MG63 (cell line): ENCODE measurements around the gene NUP50. TPM values are rescaled to one million over a fixed set of nuclear protein-coding genes. Genes with fewer than 3 reads are reported as not detected.

Source experiments
- DNase-seq: peaks from one replicate; pipeline ENCODE4 v3.0.0-alpha.2; 2020
- H3K27me3 ChIP-seq: fragments of 250-450 bp; sonication (Bioruptor Pico); 2 replicates; pipeline ENCODE4 v1.5.1; 2020; ENCODE audit warnings: mild to moderate bottlenecking, moderate library complexity
- H3K36me3 ChIP-seq: fragments of 250-450 bp; sonication (Bioruptor Pico); 2 replicates; pipeline ENCODE4 v1.5.1; 2020; ENCODE audit warnings: mild to moderate bottlenecking, moderate library complexity
- H3K4me3 ChIP-seq: fragments of 250-450 bp; sonication (Bioruptor Pico); 2 replicates; pipeline ENCODE4 v1.5.1; 2020; ENCODE audit warnings: mild to moderate bottlenecking, moderate library complexity
- H3K9me3 ChIP-seq: fragments of 250-450 bp; sonication (Bioruptor Pico); 2 replicates; pipeline ENCODE4 v1.5.1; 2020; ENCODE audit warnings: mild to moderate bottlenecking, moderate library complexity
- total RNA-seq: library from RNA; depleted of rRNA; stranded (reverse); fragments of >200 nt; shearing (Covaris generic); gene quantifications from 2 replicates; pipeline ENCODE4 v1.2.3, GENCODE V29; 2014; ENCODE audit warnings: low replicate concordance

NUP50 gene
- total RNA-seq, 1 experiment from 2014 or later = 32.6 TPM

- DNase-seq = no peak
- H3K9me3 ChIP-seq = no peaks in the 10 kb centered on the region
- no peaks in the 10 kb centered on the region for H3K27me3 ChIP-seq
- peaks cover 74% of the 10 kb centered on the region for H3K36me3 ChIP-seq
- H3K4me3 ChIP-seq = no peak overlapping the region
Observed at GRCh38 chr22:45151503-45151902, 12.2 kb upstream of the NUP50 start.

DNA sequence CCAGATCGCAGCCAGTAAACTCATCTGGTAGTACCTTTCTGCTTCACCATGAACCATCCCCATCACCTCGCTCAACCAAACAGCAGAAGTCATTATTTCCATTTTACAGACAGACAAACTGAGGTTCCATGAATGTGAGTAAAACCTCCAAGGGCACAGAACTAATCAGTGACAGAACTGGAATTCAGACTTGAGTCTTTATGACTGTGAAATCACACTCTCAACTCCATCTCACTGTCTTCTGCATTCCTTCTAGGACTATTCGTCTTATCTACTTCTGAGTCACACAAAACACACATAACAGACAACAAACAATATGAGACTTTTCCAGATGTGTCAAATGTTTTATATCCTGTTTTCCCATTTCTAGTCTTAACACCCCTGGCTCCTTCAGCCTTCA, 9.3 kb upstream of the NUP50 start:
- Histone ChIP-seq H3K9me3 (no peaks in the 10 kb centered on the region), H3K36me3 (peaks cover 68% of the 10 kb centered on the region)
- no peak for DNase-seq

GRCh38 chr22:45155050-45155840, 8.5 kb upstream of the NUP50 start:
- H3K36me3 ChIP-seq = peaks cover 67% of the 10 kb centered on the region
- no peaks in the 10 kb centered on the region for H3K9me3 ChIP-seq
- DNase-seq = no peak
- no peak overlapping the region for H3K4me3 ChIP-seq
- H3K27me3 ChIP-seq = no peaks in the 10 kb centered on the region

More for the DNA sequence above, 9.3 kb upstream of the NUP50 start:
- H3K27me3 ChIP-seq = no peaks in the 10 kb centered on the region
- H3K4me3 ChIP-seq = no peak overlapping the region

DNA sequence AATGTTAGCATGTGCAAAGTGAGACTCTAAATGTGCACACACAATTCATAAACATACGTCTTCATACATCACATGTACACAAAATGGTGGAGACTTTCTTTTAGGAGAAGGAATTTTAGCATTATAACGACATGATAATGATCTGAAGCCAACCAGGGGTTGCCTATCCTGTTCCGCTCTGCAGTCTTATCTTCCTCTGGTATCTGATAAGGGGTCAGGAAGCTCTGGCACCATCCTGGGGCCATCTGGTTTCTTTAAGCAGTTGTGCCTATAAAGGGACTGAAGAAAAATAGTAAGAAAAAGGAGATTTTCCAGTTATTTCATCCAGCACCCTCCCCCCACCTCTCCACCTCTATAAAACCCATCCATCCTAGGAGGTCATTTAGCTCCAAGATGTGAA, 5.8 kb upstream of the NUP50 start:
- H3K27me3 ChIP-seq = no peaks in the 10 kb centered on the region
- DNase-seq = no peak
- H3K4me3 ChIP-seq = no peak overlapping the region
- peaks cover 54% of the 10 kb centered on the region for H3K36me3 ChIP-seq
- H3K9me3 ChIP-seq = no peaks in the 10 kb centered on the region

DNA sequence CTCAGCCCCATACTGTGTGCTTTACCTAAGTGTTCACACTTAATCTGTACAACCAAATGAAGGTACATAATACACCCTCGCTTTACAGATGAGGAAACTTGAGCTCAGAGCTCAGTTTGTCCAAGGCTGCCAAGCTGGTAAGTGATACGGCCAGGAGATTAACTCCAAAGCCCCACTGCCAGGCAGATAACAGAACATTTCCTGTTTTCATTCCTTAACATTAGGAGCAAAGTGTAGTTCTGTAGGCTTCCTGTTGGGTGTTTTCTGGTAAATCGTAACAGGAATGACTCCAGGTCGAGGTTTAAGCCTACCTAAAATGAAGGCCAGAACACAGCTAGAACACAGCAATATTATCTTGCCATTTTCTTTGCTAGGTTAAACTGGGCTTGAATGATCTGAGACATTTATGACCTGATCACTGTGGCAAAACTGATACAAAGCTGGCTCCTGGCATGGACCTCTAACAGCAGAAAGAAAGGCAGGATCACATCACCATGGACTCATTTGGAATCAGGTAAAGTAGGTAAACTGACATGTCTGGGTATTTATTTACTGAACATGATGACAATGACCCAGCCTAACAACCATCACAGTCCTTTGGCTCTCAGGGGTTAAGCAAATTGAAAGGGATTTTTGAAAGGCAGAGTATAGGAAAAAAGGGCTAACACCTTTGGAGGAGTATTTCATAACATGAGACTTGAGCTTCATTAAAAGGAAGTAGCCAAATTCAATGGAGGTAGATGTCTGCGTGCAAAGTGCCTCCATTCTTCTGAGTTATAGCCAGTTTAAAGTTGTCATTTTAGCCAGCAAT, 3.9 kb upstream of the NUP50 start:
- Histone ChIP-seq H3K4me3 (no peak overlapping the region), H3K9me3 (no peaks in the 10 kb centered on the region), H3K36me3 (peaks cover 41% of the 10 kb centered on the region), H3K27me3 (no peaks in the 10 kb centered on the region)
- peak; percentile 15 for DNase-seq

GRCh38 chr22:45162531-45162930, 1.2 kb upstream of the NUP50 start:
- no peak for DNase-seq
- Histone ChIP-seq H3K9me3 (no peaks in the 10 kb centered on the region), H3K27me3 (no peaks in the 10 kb centered on the region), H3K4me3 (peak overlapping the region; percentile 88), H3K36me3 (peaks cover 39% of the 10 kb centered on the region)

DNA sequence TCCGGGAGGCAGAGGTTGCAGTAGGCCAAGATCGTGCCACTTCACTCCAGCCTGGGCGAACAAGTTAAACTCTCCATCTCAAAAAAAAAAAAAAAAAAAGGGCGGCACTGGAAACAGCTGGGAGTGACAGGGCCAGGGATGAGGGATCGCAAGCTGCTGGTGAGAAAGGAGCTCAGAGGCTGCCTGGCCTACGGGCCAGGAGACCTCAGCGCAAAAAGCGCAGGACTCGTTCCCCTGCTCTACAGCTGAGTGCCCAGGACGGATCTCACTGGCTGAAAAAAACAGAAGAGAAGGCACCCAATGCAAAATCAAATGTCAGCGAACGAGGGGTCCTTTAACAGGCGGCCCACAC, 650 bp upstream of the NUP50 start:
- Histone ChIP-seq H3K4me3 (peak overlapping the region; percentile 88), H3K36me3 (peaks cover 37% of the 10 kb centered on the region), H3K27me3 (no peaks in the 10 kb centered on the region), H3K9me3 (no peaks in the 10 kb centered on the region)
- peak; percentile 27 for DNase-seq

DNA sequence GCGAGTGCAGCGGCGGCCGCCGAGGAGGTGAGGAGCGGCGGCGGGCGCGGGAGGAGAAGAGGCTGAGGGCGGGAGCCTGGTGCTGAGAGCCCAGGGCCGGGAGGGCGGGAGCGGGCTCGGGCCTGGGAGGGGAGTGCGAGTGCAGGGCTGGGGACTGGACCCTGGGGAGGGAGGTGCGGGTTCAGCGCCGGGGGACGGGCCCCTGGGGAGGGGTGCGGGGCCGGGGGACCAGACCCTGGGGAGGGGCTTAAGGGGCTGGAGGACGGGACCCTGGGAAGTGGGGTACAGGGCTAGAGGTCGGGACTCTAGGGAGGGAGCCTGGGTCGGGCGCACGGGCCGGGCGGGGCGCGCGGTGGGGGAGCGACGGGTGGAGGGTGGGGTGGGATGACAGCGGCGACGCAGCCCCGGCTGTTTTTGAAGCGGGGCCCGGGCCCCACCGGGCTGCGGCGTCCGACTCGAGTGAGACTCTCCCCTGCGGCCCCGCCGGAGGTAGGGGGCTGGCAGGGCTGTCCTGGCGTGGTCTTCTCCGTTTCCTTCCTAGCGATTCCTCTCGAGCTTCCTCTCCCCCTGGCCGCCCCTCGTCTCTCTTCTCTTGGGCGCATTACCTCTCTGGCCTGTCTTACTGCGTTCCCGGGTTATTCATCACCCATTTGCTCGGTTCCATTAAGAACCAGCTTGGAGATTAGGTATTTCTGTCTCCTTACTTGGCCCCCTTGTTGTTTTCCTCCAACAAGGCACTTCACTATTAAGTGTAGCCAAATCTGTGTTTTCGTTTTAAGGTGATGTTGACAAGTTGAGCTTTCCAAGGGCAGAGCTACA, 754 bp downstream of the NUP50 start:
- no peaks in the 10 kb centered on the region for H3K27me3 ChIP-seq
- H3K4me3 ChIP-seq = peak overlapping the region; percentile 88
- no peaks in the 10 kb centered on the region for H3K9me3 ChIP-seq
- peak; percentile 25 for DNase-seq
- H3K36me3 ChIP-seq = peaks cover 51% of the 10 kb centered on the region

DNA sequence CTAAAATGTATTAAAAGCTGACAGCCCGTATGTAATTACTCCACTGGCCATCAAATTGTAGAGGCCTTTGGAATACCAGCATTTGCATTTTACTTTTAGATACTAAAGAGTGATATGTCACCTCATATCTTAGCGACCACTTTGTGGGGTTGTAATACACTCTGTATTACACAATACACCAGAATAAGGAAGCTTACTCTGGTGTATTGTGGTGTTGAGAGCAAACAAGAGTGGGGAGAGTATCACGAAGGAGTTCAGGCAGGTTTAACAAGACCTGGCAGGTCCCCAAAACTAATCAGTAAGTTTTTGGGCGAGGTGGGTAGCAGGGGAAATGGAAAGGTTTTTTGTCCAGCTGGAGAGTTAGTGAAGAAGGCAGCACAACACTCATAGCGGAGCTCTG, 3.2 kb downstream of the NUP50 start:
- H3K27me3 ChIP-seq = no peaks in the 10 kb centered on the region
- no peak overlapping the region for H3K4me3 ChIP-seq
- H3K9me3 ChIP-seq = no peaks in the 10 kb centered on the region
- peaks cover 69% of the 10 kb centered on the region for H3K36me3 ChIP-seq
- no peak for DNase-seq

GRCh38 chr22:45169591-45170466, 6.1 kb downstream of the NUP50 start:
- H3K9me3 ChIP-seq = no peaks in the 10 kb centered on the region
- no peak overlapping the region for H3K4me3 ChIP-seq
- peaks cover 95% of the 10 kb centered on the region for H3K36me3 ChIP-seq
- no peaks in the 10 kb centered on the region for H3K27me3 ChIP-seq
- no peak for DNase-seq

DNA sequence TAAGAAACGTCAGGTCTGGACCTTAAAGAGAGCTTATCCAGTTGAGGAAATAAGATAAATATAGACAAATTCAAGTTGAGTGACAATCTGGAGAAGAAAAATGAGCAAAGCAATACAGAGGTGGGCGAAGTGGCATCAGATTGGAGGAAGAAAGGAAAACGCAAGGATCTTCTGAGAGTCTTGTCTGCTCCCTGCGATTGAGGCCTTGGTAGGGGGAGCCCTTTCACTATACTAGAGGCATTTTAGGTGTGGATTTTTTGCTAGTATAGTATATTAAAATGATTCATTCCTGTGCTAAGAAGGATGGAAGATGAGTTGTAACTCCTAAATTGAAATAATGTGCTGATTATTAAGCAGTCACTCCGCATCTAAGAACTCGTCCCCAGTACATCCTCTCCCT, 8.1 kb downstream of the NUP50 start:
- H3K36me3 ChIP-seq = peaks cover 97% of the 10 kb centered on the region
- DNase-seq = no peak
- no peaks in the 10 kb centered on the region for H3K27me3 ChIP-seq
- H3K9me3 ChIP-seq = no peaks in the 10 kb centered on the region
- no peak overlapping the region for H3K4me3 ChIP-seq

DNA sequence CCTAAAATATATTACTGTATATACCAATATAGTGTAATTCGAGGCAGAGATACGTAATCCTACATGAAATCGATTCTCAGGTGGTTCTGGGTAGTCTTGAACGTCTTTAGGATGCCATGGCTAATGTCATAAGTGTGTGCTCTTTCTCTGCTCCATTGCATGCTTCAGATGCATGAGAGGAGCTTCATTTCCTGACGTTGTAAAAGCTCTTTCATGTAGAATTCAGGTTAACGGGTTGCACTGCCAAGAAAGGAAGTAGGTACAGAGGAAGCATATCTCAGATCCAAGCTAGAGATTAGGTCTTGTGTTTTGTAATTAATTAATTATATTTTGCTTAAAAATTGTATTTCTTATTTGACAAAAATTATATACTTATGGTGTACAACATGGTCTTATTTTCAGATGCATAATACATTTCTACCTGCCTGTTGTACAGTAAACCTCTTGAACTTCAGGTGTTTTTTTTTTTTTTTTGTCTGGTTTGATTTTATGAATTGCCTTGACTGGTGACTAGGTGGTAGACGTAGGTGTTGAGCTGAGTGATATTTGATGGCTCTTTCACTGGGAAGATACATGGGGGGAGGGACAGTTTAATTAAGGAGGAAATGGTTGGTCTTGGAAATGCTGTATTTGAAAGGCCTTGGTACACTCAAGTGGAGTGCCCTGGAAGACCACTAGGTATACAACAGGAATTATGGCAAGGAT, 9.3 kb downstream of the NUP50 start:
- DNase-seq = no peak
- Histone ChIP-seq H3K27me3 (no peaks in the 10 kb centered on the region), H3K9me3 (no peaks in the 10 kb centered on the region), H3K36me3 (peaks cover 99% of the 10 kb centered on the region), H3K4me3 (no peak overlapping the region)

DNA sequence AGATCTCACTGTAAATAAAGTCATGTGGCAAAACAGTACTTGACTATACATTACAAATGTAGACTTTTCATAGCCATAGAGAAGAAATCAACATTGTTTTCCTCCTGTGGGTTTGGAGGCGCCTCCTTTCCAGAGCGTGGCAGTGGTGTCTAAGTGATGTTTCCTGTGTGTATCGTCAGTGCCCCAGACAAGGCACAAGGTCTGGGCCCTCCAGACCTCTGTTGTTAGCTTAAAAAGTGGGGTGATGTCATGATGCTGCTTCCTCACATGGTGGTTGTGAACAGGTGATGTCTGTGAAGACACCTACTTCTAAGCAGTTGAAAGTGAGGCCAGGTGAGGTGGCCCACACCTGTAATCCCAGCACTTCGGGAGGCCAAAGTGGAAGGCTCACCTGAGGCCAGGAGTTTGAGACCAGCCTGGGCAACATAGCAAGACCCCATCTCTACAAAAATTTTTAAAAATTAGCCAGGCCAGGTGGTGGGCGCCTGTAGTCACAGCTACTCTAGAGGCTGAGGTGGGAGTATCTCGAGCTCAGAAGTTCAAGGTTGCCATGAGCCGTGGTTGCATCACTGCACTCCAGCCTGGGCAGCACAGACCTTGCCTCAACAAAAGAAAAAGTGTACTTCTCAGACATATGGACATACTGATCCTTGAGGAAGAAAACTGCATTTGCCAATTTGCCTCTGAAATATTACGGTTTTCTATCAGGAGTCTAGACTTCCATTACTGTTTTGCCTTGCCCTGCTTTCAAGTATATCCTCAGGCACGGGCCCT, 15.7 kb downstream of the NUP50 start:
- peaks cover 95% of the 10 kb centered on the region for H3K36me3 ChIP-seq
- H3K9me3 ChIP-seq = no peaks in the 10 kb centered on the region
- H3K4me3 ChIP-seq = no peak overlapping the region
- no peaks in the 10 kb centered on the region for H3K27me3 ChIP-seq
- DNase-seq = no peak

GRCh38 chr22:45180146-45180679, 16.5 kb downstream of the NUP50 start:
- Histone ChIP-seq H3K4me3 (no peak overlapping the region), H3K27me3 (no peaks in the 10 kb centered on the region), H3K36me3 (peaks cover 93% of the 10 kb centered on the region), H3K9me3 (no peaks in the 10 kb centered on the region)
- DNase-seq = no peak

DNA sequence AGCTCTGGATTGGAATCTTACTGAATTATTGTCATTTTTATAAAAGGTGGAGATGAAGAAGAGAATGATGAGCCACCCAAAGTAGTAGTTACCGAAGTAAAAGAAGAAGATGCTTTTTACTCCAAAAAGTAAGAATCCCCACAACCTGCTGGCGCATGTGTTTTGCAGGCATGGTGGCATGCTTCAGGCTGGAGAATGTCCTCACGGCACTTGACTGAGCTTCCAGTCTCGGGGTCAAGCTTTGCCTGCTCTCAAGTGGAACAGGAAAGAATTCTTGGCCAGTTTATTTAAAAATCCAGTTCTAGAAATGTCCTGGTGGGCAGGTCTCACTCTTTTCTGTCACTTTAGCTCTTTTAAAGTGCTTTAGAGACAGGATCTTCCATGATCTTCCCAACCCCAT, 17.5 kb downstream of the NUP50 start:
- Histone ChIP-seq H3K27me3 (no peaks in the 10 kb centered on the region), H3K4me3 (no peak overlapping the region), H3K9me3 (no peaks in the 10 kb centered on the region), H3K36me3 (peaks cover 93% of the 10 kb centered on the region)
- no peak for DNase-seq
